ENCODE measurements around the gene TMEM108.

TMEM108 gene

GRCh38 chr3:133169331-133170068, 131.3 kb downstream of the TMEM108 start:
- Histone ChIP-seq H3K9ac (ENCODE audit: insufficient read length, low read depth) (no peak overlapping the region), H3K4me3 (ENCODE audit: insufficient read length, low read depth) (no peak overlapping the region), H3K4me1 (ENCODE audit: insufficient read depth, insufficient read length) (no peaks in the 10 kb centered on the region), H3K36me3 (ENCODE audit: insufficient read depth, insufficient read length, low read length) (no peaks in the 10 kb centered on the region), H3K27me3 (ENCODE audit: insufficient read depth, insufficient read length) (no peaks in the 10 kb centered on the region), H3K9me3 (ENCODE audit: insufficient read depth, low read length) (peaks cover 38% of the 10 kb centered on the region; the same call in 1 of the 2 replicates)
- no peak for TF ChIP-seq YY1 (IDR thresholded peaks at IDR 0.05; ENCODE audit: insufficient read depth, insufficient read length)
- TF ChIP-seq ZNF274 (IDR thresholded peaks at IDR 0.05; ENCODE audit: low read depth, low read length) = no peak
- no peak for TF ChIP-seq SUZ12 (IDR thresholded peaks at IDR 0.05; ENCODE audit: extremely low read depth, insufficient read depth, insufficient read length)
- no peak for DNase-seq (ENCODE audit: low read depth, low spot score)

- DNase-seq (ENCODE audit: low read depth, low spot score) = no peak
- TF ChIP-seq YY1 (IDR thresholded peaks at IDR 0.05; ENCODE audit: insufficient read depth, insufficient read length) = no peak
- TF ChIP-seq ZNF274 (IDR thresholded peaks at IDR 0.05; ENCODE audit: low read depth, low read length) = no peak
- TF ChIP-seq SUZ12 (IDR thresholded peaks at IDR 0.05; ENCODE audit: extremely low read depth, insufficient read depth, insufficient read length) = no peak
- Histone ChIP-seq H3K4me1 (ENCODE audit: insufficient read depth, insufficient read length) (no peaks in the 10 kb centered on the region), H3K4me3 (ENCODE audit: insufficient read length, low read depth) (no peak overlapping the region), H3K27me3 (ENCODE audit: insufficient read depth, insufficient read length) (no peaks in the 10 kb centered on the region), H3K9me3 (ENCODE audit: insufficient read depth, low read length) (peaks cover 33% of the 10 kb centered on the region; the same call in 1 of the 2 replicates), H3K36me3 (ENCODE audit: insufficient read depth, insufficient read length, low read length) (no peaks in the 10 kb centered on the region), H3K9ac (ENCODE audit: insufficient read length, low read depth) (no peak overlapping the region)
Measured at GRCh38 chr3:133171831-133172230, 133.6 kb downstream of the TMEM108 start.

DNA sequence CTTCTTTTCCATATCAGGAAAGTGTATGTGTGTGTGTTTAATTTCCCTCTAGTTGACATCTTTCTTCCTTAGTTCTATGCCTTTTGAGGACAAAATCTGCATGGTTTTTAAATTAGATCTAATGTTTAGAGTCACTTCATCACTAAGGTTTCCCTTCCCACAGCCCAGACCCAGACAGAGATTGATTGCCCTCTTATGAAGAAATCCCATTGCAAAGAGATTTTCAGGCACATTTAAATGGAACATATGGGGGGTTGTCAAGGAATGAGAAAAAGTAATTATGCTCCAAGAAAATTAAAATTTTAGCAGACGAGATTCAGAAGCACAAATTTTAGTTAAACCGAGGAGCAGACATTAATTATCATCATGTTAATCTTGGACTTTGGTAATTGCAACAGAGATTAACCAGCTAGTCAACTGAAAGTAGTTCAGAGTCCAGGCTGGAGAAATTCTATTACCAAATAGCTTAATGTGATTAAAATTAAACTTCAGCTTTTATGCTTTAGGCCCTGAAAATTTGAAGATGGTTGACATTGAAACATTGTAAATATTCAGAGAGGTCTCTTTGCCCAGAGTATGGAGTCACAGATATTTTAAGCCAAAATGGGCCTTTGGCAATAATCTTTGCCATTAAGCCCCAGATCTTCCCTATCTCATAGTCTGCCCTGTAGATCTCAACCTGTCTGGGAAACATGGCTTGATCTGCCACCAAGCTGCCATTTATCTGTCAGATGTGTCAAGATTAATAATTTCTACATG, 143.4 kb downstream of the TMEM108 start:
- H3K9me3 ChIP-seq (ENCODE audit: insufficient read depth, low read length) = no peaks in the 10 kb centered on the region
- H3K36me3 ChIP-seq (ENCODE audit: insufficient read depth, insufficient read length, low read length) = no peaks in the 10 kb centered on the region
- H3K9ac ChIP-seq (ENCODE audit: insufficient read length, low read depth) = no peak overlapping the region
- H3K27me3 ChIP-seq (ENCODE audit: insufficient read depth, insufficient read length) = no peaks in the 10 kb centered on the region
- H3K4me1 ChIP-seq (ENCODE audit: insufficient read depth, insufficient read length) = no peaks in the 10 kb centered on the region
- no peak for DNase-seq (ENCODE audit: low read depth, low spot score)
- TF ChIP-seq SUZ12 (IDR thresholded peaks at IDR 0.05; ENCODE audit: extremely low read depth, insufficient read depth, insufficient read length) = no peak
- TF ChIP-seq ZNF274 (IDR thresholded peaks at IDR 0.05; ENCODE audit: low read depth, low read length) = no peak
- no peak for TF ChIP-seq YY1 (IDR thresholded peaks at IDR 0.05; ENCODE audit: insufficient read depth, insufficient read length)
- H3K4me3 ChIP-seq (ENCODE audit: insufficient read length, low read depth) = no peak overlapping the region

GRCh38 chr3:133187870-133188379, 149.7 kb downstream of the TMEM108 start:
- Histone ChIP-seq H3K9me3 (ENCODE audit: insufficient read depth, low read length) (no peaks in the 10 kb centered on the region), H3K9ac (ENCODE audit: insufficient read length, low read depth) (no peak overlapping the region), H3K36me3 (ENCODE audit: insufficient read depth, insufficient read length, low read length) (no peaks in the 10 kb centered on the region), H3K27me3 (ENCODE audit: insufficient read depth, insufficient read length) (no peaks in the 10 kb centered on the region), H3K4me1 (ENCODE audit: insufficient read depth, insufficient read length) (no peaks in the 10 kb centered on the region), H3K4me3 (ENCODE audit: insufficient read length, low read depth) (no peak overlapping the region)
- no peak for DNase-seq (ENCODE audit: low read depth, low spot score)
- TF ChIP-seq SUZ12 (IDR thresholded peaks at IDR 0.05; ENCODE audit: extremely low read depth, insufficient read depth, insufficient read length) (no peak), YY1 (IDR thresholded peaks at IDR 0.05; ENCODE audit: insufficient read depth, insufficient read length) (no peak), ZNF274 (IDR thresholded peaks at IDR 0.05; ENCODE audit: low read depth, low read length) (no peak)

DNA sequence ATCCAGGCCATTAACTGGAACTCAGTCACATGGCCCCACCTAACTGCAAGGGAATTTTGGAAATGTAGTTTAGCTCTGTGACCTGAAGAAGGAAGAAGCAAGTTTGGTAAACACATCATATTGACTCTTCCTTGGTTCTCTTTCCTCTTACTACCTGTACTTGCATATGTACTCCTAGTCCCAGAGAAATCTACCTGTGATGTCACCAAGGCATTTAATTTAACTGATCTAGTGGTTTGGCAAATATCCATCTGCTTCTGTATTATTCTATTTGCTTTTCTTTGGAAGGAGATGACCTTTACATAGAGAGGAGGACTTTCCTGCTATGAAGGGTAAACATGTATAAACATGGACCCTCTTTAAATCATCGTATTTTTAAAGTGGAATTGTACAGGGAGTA, 150.8 kb downstream of the TMEM108 start:
- Histone ChIP-seq H3K4me3 (ENCODE audit: insufficient read length, low read depth) (no peak overlapping the region), H3K36me3 (ENCODE audit: insufficient read depth, insufficient read length, low read length) (no peaks in the 10 kb centered on the region), H3K27me3 (ENCODE audit: insufficient read depth, insufficient read length) (no peaks in the 10 kb centered on the region), H3K9me3 (ENCODE audit: insufficient read depth, low read length) (no peaks in the 10 kb centered on the region), H3K4me1 (ENCODE audit: insufficient read depth, insufficient read length) (no peaks in the 10 kb centered on the region), H3K9ac (ENCODE audit: insufficient read length, low read depth) (no peak overlapping the region)
- no peak for DNase-seq (ENCODE audit: low read depth, low spot score)
- no peak for TF ChIP-seq SUZ12 (IDR thresholded peaks at IDR 0.05; ENCODE audit: extremely low read depth, insufficient read depth, insufficient read length)
- TF ChIP-seq YY1 (IDR thresholded peaks at IDR 0.05; ENCODE audit: insufficient read depth, insufficient read length) = no peak
- TF ChIP-seq ZNF274 (IDR thresholded peaks at IDR 0.05; ENCODE audit: low read depth, low read length) = no peak

DNA sequence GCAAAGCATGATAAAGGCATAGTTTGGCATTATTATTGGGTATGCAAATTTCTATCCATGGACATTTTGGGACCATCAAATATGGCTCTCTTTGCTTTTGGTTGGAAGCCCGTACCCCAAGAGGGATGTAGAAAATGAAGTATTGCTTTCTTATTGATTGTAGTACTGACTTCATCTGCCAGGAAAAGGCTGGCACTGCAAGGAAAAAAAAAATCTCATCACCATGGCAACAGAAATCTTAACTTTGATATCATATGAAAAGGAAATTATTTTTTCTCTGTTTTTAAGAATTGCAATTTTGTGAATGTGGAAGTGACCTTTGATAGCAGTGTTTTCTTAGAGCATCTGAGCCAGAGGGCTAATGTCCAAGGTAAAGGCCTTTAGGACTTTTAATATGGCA, 151.7 kb downstream of the TMEM108 start:
- no peak overlapping the region for H3K9ac ChIP-seq (ENCODE audit: insufficient read length, low read depth)
- DNase-seq (ENCODE audit: low read depth, low spot score) = no peak
- no peaks in the 10 kb centered on the region for H3K36me3 ChIP-seq (ENCODE audit: insufficient read depth, insufficient read length, low read length)
- H3K4me3 ChIP-seq (ENCODE audit: insufficient read length, low read depth) = no peak overlapping the region
- H3K27me3 ChIP-seq (ENCODE audit: insufficient read depth, insufficient read length) = no peaks in the 10 kb centered on the region
- H3K4me1 ChIP-seq (ENCODE audit: insufficient read depth, insufficient read length) = no peaks in the 10 kb centered on the region
- TF ChIP-seq YY1 (IDR thresholded peaks at IDR 0.05; ENCODE audit: insufficient read depth, insufficient read length) (no peak), ZNF274 (IDR thresholded peaks at IDR 0.05; ENCODE audit: low read depth, low read length) (no peak), SUZ12 (IDR thresholded peaks at IDR 0.05; ENCODE audit: extremely low read depth, insufficient read depth, insufficient read length) (no peak)
- H3K9me3 ChIP-seq (ENCODE audit: insufficient read depth, low read length) = no peaks in the 10 kb centered on the region

- Histone ChIP-seq H3K4me3 (ENCODE audit: insufficient read length, low read depth) (no peak overlapping the region), H3K27me3 (ENCODE audit: insufficient read depth, insufficient read length) (no peaks in the 10 kb centered on the region), H3K9ac (ENCODE audit: insufficient read length, low read depth) (no peak overlapping the region), H3K36me3 (ENCODE audit: insufficient read depth, insufficient read length, low read length) (no peaks in the 10 kb centered on the region), H3K9me3 (ENCODE audit: insufficient read depth, low read length) (no peaks in the 10 kb centered on the region), H3K4me1 (ENCODE audit: insufficient read depth, insufficient read length) (no peaks in the 10 kb centered on the region)
- no peak for DNase-seq (ENCODE audit: low read depth, low spot score)
- TF ChIP-seq SUZ12 (IDR thresholded peaks at IDR 0.05; ENCODE audit: extremely low read depth, insufficient read depth, insufficient read length) (no peak), ZNF274 (IDR thresholded peaks at IDR 0.05; ENCODE audit: low read depth, low read length) (no peak), YY1 (IDR thresholded peaks at IDR 0.05; ENCODE audit: insufficient read depth, insufficient read length) (no peak)
Measured at GRCh38 chr3:133191818-133192217, 153.6 kb downstream of the TMEM108 start.

Measured in NT2/D1 (cell line).